WTC11 (cell line): Measurements from ENCODE around the gene EVX1. TPM values are rescaled to one million over a fixed set of nuclear protein-coding genes. Genes with fewer than 3 reads are reported as not detected.

ENCODE experiments used
- ATAC-seq: fragments of 200-7000 bp; cut with Tn5 transposase; 2 replicates; pipeline ENCODE4 v1.10.0; 2021; ENCODE audit warnings: mild to moderate bottlenecking, moderate library complexity
- CTCF ChIA-PET: fragments of 300-600 bp; sonication (Branson Sonifier 250); formaldehyde crosslinking; loops from one replicate; lab custom pipeline; 2021; ENCODE audit warnings: antibody characterized with exemption; lab: Charles Lee
- POLR2A ChIA-PET: fragments of 350-600 bp; sonication (Branson Sonifier 250); formaldehyde crosslinking; loops from one replicate; lab custom pipeline; 2021; ENCODE audit warnings: antibody characterized with exemption; lab: Charles Lee
- DNase-seq: peaks from one replicate; pipeline ENCODE4 v3.0.0; 2021; ENCODE audit warnings: low spot score
- H3K27ac Mint-ChIP-seq: 2 replicates; pipeline ENCODE4 v1.8.0; 2021; ENCODE audit warnings: mixed read lengths
- H3K27me3 Mint-ChIP-seq: 2 replicates; pipeline ENCODE4 v1.8.0; 2021; ENCODE audit warnings: low read depth, mild to moderate bottlenecking, moderate library complexity, mixed read lengths
- H3K36me3 Mint-ChIP-seq: 2 replicates; pipeline ENCODE4 v1.8.0; 2021; ENCODE audit warnings: mixed read lengths
- H3K4me1 Mint-ChIP-seq: 2 replicates; pipeline ENCODE4 v1.8.0; 2022; ENCODE audit warnings: mixed read lengths
- H3K4me3 Mint-ChIP-seq: 2 replicates; pipeline ENCODE4 v1.8.0; 2021; ENCODE audit warnings: mild to moderate bottlenecking, moderate library complexity, mixed read lengths
- H3K9me3 Mint-ChIP-seq: 2 replicates; pipeline ENCODE4 v1.8.0; 2021; ENCODE audit warnings: mixed read lengths
- AR ChIP-seq: fragments of 250-450 bp; sonication (Bioruptor Pico); IDR thresholded peaks from 2 replicates; pipeline ENCODE4 v1.9.0; 2021; ENCODE audit warnings: mild to moderate bottlenecking
- ATF2 ChIP-seq: sonication (generic); formaldehyde crosslinking; IDR thresholded peaks from 2 replicates; pipeline ENCODE4 v1.8.1; 2022; ENCODE audit warnings: low read depth, missing genetic modification reagents, borderline replicate concordance
- ELF4 ChIP-seq: sonication (generic); formaldehyde crosslinking; IDR thresholded peaks from 2 replicates; pipeline ENCODE4 v1.8.1; 2022; ENCODE audit warnings: low read depth, mild to moderate bottlenecking, moderate library complexity, missing genetic modification reagents
- FOXK1 ChIP-seq: sonication (generic); formaldehyde crosslinking; IDR thresholded peaks from 2 replicates; pipeline ENCODE4 v1.8.0; 2022; ENCODE audit warnings: mild to moderate bottlenecking, moderate library complexity, missing genetic modification reagents
- HMGA2 ChIP-seq: fragments of 250-450 bp; sonication (Bioruptor Pico); IDR thresholded peaks from 2 replicates; pipeline ENCODE4 v1.4.0; 2021; ENCODE audit warnings: mild to moderate bottlenecking, moderate library complexity
- HMGXB4 ChIP-seq: sonication (generic); formaldehyde crosslinking; IDR thresholded peaks from 2 replicates; pipeline ENCODE4 v1.8.1; 2023; ENCODE audit warnings: mild to moderate bottlenecking, moderate library complexity, missing genetic modification reagents
- JUN ChIP-seq: sonication (generic); formaldehyde crosslinking; IDR thresholded peaks from 2 replicates; pipeline ENCODE4 v1.8.0; 2023; ENCODE audit warnings: mild to moderate bottlenecking, missing genetic modification reagents
- MYBL2 ChIP-seq: sonication (generic); formaldehyde crosslinking; IDR thresholded peaks from 2 replicates; pipeline ENCODE4 v1.8.1; 2023; ENCODE audit warnings: mild to moderate bottlenecking, moderate library complexity, missing genetic modification reagents
- NR2C2 ChIP-seq: sonication (generic); formaldehyde crosslinking; IDR thresholded peaks from 2 replicates; pipeline ENCODE4 v1.8.0; 2022; ENCODE audit warnings: mild to moderate bottlenecking, missing genetic modification reagents
- NR3C1 ChIP-seq: sonication (generic); formaldehyde crosslinking; conservative IDR thresholded peaks from 2 replicates; pipeline ENCODE4 v1.8.1; 2023; ENCODE audit warnings: low read depth, mild to moderate bottlenecking, missing genetic modification reagents
- OVOL2 ChIP-seq: fragments of 250-450 bp; sonication (Bioruptor Pico); IDR thresholded peaks from 2 replicates; pipeline ENCODE4 v1.9.0; 2021; ENCODE audit warnings: mild to moderate bottlenecking, borderline replicate concordance
- PRRX2 ChIP-seq: fragments of 250-450 bp; sonication (Bioruptor Pico); IDR thresholded peaks from 2 replicates; pipeline ENCODE4 v1.8.0; 2021; ENCODE audit warnings: mild to moderate bottlenecking
- SMAD3 ChIP-seq: sonication (generic); formaldehyde crosslinking; IDR thresholded peaks from 2 replicates; pipeline ENCODE4 v1.8.0; 2022; ENCODE audit warnings: missing genetic modification reagents, mild to moderate bottlenecking, borderline replicate concordance
- SMAD4 ChIP-seq: sonication (generic); formaldehyde crosslinking; IDR thresholded peaks from 2 replicates; pipeline ENCODE4 v1.8.0; 2022; ENCODE audit warnings: mild to moderate bottlenecking, missing genetic modification reagents
- TEAD1 ChIP-seq: sonication (generic); formaldehyde crosslinking; IDR thresholded peaks from 2 replicates; pipeline ENCODE4 v1.8.0; 2022; ENCODE audit warnings: mild to moderate bottlenecking, missing genetic modification reagents
- USF1 ChIP-seq: sonication (generic); formaldehyde crosslinking; IDR thresholded peaks from 2 replicates; pipeline ENCODE4 v1.8.0; 2022; ENCODE audit warnings: mild to moderate bottlenecking, missing genetic modification reagents
- USF2 ChIP-seq: sonication (generic); formaldehyde crosslinking; IDR thresholded peaks from 2 replicates; pipeline ENCODE4 v1.8.1; 2023; ENCODE audit warnings: mild to moderate bottlenecking, missing genetic modification reagents, moderate library complexity
- ZNF416 ChIP-seq: fragments of 250-450 bp; sonication (Bioruptor Pico); IDR thresholded peaks from 2 replicates; pipeline ENCODE4 v1.9.0; 2021; ENCODE audit warnings: mild to moderate bottlenecking, inconsistent platforms
- ZNF512 ChIP-seq: sonication (generic); formaldehyde crosslinking; IDR thresholded peaks from 2 replicates; pipeline ENCODE4 v1.8.1; 2022; ENCODE audit warnings: missing genetic modification reagents, borderline replicate concordance
- ZSCAN18 ChIP-seq: fragments of 250-450 bp; sonication (Bioruptor Pico); IDR thresholded peaks from 2 replicates; pipeline ENCODE4 v2.1.2; 2022; ENCODE audit warnings: mild to moderate bottlenecking, moderate library complexity
- total RNA-seq: library from RNA; stranded (reverse); gene quantifications from 3 replicates; pipeline ENCODE4 v1.2.3, GENCODE V29; 2021

EVX1 gene
- total RNA-seq, 1 experiment from 2014 or later, result not detected

GRCh38 chr7:27248427-27248806 is 5.8 kb downstream of the EVX1 start (continued):
- TF ChIP-seq AR, result no peak
- TF ChIP-seq OVOL2 (CRISPR knock-in tag), result no peak
- TF ChIP-seq HMGXB4, result no peak
- TF ChIP-seq ZNF416, result no peak
- TF ChIP-seq PRRX2, result no peak

GRCh38 chr7:27248911-27249723 is 6.5 kb downstream of the EVX1 start:
- H3K27me3 Mint-ChIP-seq, result peaks cover 100% of the 10 kb centered on the region
- peaks cover 35% of the 10 kb centered on the region for H3K4me1 Mint-ChIP-seq
- no peak overlapping the region for H3K27ac Mint-ChIP-seq
- CTCF ChIA-PET, result interaction anchor here (1.4 to 2.3 kb wide), 2 partner anchors 53 to 55 kb away, joined by 4 to 7 read pairs; no protein-coding TSS in a partner anchor
- peaks cover 3% of the 10 kb centered on the region; the same call in 1 of the 2 replicates for H3K36me3 Mint-ChIP-seq
- no peaks in the 10 kb centered on the region for H3K9me3 Mint-ChIP-seq
- TF ChIP-seq SMAD4, result no peak
- ATAC-seq (no peak), DNase-seq (no peak)
- POLR2A ChIA-PET, result interaction anchor here (1.0 kb wide), 1 partner anchor 50 kb away, joined by 3 read pairs; no protein-coding TSS in a partner anchor
- no peak overlapping the region for H3K4me3 Mint-ChIP-seq

- ATAC-seq (no peak), DNase-seq (no peak)
- POLR2A ChIA-PET, result interaction anchor here (1.0 kb wide), 1 partner anchor 51 kb away, joined by 3 read pairs; no protein-coding TSS in a partner anchor
- H3K9me3 Mint-ChIP-seq, result no peaks in the 10 kb centered on the region
- H3K4me1 Mint-ChIP-seq, result peaks cover 28% of the 10 kb centered on the region
- H3K4me3 Mint-ChIP-seq, result no peak overlapping the region
- H3K27ac Mint-ChIP-seq, result no peak overlapping the region
- CTCF ChIA-PET, result interaction anchor here (0.9 to 2.3 kb wide), 3 partner anchors 54 to 70 kb away, joined by 3 to 7 read pairs (median 4); no protein-coding TSS in a partner anchor
- H3K27me3 Mint-ChIP-seq, result peaks cover 100% of the 10 kb centered on the region
- peaks cover 3% of the 10 kb centered on the region; the same call in 1 of the 2 replicates for H3K36me3 Mint-ChIP-seq
- TF ChIP-seq NR2C2 (CRISPR knock-in tag), result no peak
- no peak for TF ChIP-seq MYBL2 (CRISPR knock-in tag)
- no peak for TF ChIP-seq USF1 (CRISPR knock-in tag)
- no peak for TF ChIP-seq JUN (CRISPR knock-in tag)
- TF ChIP-seq ELF4, result no peak
- TF ChIP-seq SMAD3 (CRISPR knock-in tag), result no peak
- TF ChIP-seq HMGA2 (CRISPR knock-in tag), result no peak
- TF ChIP-seq NR3C1, result no peak
- no peak for TF ChIP-seq ATF2 (CRISPR knock-in tag)
- no peak for TF ChIP-seq ZSCAN18 (CRISPR knock-in tag)
- TF ChIP-seq USF2 (CRISPR knock-in tag), result no peak
- no peak for TF ChIP-seq ZNF416
- no peak for TF ChIP-seq TEAD1 (CRISPR knock-in tag)
- no peak for TF ChIP-seq ZNF512 (CRISPR knock-in tag)
- TF ChIP-seq FOXK1, result no peak
These were observed 7.3 kb downstream of the EVX1 start for GRCh38 chr7:27249724-27250556.
